ENCODE results near the gene NIPAL3.

Gene NIPAL3

GRCh38 chr1:24415334-24415909 lies at the start of gene NIPAL3:
NIPAL3 (plus strand) TSS chr1:24415802; CDS start chr1:24419548, 3,746 bp downstream.
- DNase-seq: peak; percentile 98 to 99 (median 99)

DNA sequence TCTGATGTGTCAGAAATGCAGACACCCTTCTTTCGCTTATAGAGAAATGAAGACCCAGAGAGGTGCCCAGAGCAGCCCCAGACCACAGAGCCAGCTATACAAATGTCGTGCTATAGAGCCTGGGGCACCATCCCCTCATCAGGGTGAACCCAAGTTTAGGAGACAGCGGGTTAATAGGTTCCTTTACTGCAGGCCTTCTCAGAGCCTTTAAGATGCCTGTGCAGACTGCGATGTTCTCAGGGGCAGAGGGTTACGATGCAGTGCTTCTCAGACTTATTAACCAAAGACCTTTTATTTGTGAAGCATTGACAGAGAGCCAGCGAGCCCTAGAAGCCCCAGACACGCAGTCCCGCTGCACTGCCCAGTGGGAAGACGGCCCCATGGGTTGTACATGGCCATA lies 48.9 kb upstream of the NIPAL3 start:
- no peak for DNase-seq

DNA sequence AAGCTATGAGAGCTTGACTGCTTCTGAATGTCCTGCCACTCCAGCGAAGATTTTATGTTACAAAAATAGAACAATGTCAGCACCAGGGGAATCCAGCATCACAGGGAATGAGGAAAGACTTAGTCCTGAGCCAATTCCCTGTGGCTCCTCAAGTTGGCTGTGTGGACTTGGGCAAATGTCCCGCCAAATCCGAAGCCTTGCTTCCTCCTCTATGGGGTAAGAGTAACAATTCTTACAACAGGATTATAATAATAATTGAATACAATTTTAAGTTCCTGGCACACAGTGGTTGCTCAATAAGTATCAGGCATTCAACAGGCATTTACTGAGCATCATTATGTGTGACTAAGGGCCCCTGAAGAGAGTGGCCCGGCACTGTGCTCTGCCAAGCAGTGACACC lies 46.4 kb upstream of the NIPAL3 start:
- DNase-seq: no peak

- DNase-seq: no peak
Measured at GRCh38 chr1:24369801-24370200, 45.8 kb upstream of the NIPAL3 start.

DNA sequence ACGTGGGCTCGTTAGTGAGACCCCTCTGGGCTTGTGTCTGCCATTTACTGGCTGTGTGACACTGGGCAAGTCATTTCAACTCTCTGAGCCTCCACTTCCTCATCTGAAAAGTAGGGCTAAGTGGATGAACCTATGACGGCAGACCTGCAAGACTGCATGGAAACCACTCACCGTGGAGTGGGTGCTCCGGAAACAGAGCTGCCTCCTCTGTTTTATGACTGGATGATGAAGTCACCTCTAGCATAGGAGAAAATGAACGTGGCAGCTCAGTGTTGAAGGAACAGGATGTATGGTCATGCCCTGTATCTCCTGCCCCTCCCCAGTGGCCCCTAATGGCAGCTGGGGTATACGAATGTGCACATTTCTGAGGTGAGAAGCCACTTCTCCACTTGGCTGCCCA lies 42.6 kb upstream of the NIPAL3 start:
- DNase-seq: no peak

GRCh38 chr1:24373710-24374109 lies 41.9 kb upstream of the NIPAL3 start:
- no peak for DNase-seq

DNA sequence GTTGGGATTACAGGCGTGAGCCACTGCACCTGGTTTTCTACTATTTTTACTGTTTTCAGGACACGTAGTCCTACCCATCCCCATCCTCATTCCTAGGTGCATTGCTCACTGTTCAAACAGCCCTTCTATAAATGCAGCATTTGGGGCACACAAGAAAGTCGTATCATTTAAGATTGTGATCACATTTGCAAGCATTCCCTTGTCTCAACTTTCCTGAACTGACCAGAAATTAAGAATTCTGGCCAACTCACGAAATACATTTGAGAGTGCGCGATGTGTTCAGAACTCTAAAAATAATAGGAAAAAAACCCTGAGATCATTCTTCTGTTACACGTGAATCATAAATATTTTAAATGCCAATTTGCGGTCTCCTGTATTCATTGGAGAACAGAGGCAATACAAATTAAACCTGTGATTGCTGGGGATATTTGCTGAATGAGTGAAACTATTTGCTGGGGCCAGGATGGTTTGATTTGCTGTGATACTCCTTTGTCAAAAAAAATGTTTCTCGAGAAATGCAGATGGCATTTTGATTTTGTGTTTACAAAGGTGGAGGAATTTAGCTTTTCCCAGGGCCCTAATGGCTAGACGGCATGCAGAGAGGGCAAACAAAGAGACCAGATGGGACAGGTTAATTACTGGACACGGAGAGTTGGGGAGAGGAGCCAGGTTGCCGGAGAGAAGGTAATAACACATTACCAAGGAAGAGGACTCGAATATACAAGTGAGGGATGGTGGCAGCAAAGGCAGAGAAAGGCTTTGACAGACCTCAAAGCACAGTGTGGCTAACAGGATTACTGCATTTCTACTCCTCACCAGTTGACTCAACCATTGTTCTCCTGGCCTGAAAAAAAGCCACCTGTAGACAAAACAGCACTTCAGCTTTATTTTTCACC lies 40.5 kb upstream of the NIPAL3 start:
- DNase-seq: peak in 2 of 3 experiments; percentile 83 to 94

- peak in 1 of 3 experiments; percentile 1 for DNase-seq
Measured at GRCh38 chr1:24379733-24380315, 35.8 kb upstream of the NIPAL3 start.

- DNase-seq: no peak
Measured at GRCh38 chr1:24380508-24380907, 35.1 kb upstream of the NIPAL3 start.

DNA sequence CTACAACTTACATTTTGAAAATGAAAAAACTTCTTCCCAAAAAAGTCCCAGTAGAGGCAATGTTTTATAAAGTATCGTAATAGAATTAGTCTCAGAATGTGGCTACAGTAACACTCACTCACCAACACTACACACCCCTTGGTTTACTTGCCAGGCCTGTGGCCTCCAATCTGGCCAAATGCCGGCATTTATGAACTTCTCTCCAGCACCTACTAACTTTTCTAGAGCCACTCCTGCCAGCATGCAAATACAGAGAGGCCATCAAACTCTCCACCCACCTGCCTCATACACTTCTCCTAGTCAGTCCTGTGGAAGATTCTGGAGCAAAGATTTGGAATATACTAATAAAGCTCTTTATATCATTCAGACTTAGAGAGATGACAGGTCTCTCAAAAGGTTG lies 34.3 kb upstream of the NIPAL3 start:
- DNase-seq: no peak

DNA sequence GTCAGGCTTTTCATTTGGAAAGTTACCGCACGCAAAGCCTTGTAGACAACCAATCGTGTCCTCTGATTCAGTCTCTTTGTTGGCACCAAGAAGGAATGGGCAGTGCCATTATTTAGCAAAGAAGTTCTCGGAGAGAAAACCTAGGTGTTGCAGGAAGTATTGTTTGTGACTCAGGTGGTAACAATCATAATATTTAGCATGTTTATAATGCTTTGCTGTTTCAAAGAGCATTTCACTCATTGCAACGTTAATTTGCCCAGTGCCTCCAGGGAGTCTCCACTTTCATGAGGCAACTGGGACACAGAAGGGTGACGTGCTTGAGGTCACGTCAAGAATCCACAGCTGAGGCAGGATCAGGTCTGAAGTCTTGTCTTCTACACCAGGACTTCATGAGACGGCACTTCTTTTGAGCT lies 33.4 kb upstream of the NIPAL3 start:
- no peak for DNase-seq

DNA sequence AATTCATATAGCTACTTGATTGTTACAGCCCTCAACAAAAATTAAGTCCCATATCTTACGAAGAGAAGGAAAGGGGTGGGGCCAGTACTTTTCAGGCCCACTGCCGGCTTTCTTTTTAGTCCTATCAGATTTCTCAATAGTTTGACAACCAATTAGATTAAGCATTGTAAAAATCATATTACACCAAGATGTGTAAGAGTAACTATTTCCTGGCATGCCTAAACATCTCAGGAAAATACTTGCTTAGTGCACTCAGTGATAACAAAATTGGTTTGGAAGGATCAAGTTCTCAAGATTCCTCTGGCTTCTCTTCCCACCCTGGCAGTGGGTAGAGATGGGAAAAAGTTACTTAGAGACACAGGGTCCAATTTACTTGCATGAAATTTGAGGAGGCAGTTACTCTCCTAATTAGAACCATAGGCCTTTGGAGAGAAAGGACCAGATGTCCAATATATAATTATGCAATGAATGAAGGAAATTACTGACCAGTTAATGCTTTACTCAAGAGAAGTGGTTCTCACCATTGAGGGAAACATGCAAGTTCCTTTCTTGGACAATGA lies 32.1 kb upstream of the NIPAL3 start:
- peak in 1 of 3 experiments; percentile 64 for DNase-seq

GRCh38 chr1:24384251-24385090 lies 31.1 kb upstream of the NIPAL3 start:
- no peak for DNase-seq

GRCh38 chr1:24385160-24385940 lies 30.3 kb upstream of the NIPAL3 start:
- peak in 1 of 3 experiments; percentile 1 for DNase-seq

GRCh38 chr1:24386241-24386640 lies 29.4 kb upstream of the NIPAL3 start:
- peak in 2 of 3 experiments; percentile 3 to 39 for DNase-seq

DNA sequence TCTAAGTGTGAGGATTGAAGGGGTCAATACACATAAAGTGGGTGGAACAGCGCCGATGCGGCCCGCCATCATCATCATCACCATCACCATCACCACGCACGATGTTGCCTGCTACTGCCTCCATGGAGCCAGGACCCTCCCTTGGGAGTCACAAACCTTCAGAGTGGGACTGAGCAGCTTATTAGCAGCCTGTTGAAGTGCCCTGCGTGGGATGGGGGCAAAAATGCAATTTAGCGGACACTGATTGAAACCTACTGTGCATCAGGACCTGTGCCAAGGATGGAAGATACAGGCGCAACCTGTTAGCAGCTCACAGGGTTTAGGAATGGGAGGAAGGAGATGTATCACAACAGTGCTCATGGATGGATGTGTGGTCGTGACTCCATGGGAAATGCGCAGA lies 28.7 kb upstream of the NIPAL3 start:
- no peak for DNase-seq

GRCh38 chr1:24387636-24388175 lies 27.9 kb upstream of the NIPAL3 start:
- no peak for DNase-seq

DNA sequence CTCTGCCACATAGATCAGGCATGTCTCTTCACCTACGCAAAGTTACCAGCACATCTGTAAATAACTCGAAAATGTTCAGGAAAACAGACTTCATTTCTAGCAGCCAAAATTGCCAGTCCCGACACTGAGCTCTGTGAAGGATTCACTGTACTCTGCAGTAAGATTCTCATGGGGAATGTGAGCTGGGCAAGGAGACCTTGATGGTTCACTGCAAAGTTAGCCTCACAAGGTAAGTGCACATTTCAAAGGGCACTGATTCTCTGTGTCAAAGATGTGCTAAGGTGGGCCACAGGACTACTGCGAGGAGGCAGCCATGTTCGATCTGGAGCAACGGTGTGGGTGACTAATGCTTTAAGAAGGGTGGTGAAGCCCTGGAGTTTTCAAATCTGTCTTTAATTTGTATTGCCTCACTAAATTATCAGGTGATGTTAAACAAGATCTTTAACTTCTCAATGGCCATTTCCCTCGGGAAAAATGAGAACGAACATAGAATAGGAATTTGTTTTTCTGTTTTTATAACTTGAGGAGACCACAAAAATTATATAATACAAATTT lies 27.2 kb upstream of the NIPAL3 start:
- no peak for DNase-seq

GRCh38 chr1:24389231-24389678 lies 26.3 kb upstream of the NIPAL3 start:
- DNase-seq: no peak

GRCh38 chr1:24390924-24391782 lies 24.4 kb upstream of the NIPAL3 start:
- DNase-seq: peak; percentile 22 to 72 (median 54)
